ENCODE results near the gene PRXL2B.

PRXL2B gene

DNA sequence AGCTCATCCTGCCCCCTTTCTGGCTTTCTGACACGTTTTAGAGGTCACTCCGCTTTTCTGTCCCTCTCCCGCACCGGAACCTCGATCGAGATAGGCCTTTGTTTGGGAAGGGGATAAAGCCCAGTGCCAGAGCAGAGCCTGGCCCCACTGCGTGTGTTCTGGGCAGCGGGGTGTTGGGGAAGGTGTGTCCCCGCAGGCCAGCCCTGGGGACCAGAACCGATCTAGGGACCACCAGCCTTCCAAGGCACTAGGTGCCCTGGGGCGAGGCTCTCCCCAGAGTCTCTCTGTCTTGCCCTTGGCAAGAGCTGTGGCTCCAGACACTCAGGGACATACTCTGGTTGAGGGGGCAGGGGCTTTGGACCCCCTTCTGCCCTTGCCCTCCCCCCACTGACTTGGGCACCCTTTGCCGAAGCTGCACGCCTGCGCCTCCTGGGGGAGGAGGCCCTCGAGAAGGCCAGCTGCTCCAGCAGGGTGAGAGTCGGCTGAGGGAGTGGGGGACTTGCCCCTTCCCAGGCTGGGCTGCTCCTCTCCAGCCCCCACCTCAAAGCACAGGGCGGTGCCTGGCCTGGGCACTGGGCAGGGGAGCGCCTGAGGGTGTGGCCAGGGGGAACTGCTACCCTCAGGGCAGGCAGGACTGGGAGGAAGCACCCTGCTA lies 16.4 kb downstream of the PRXL2B start:
- TF ChIP-seq, protein P1, sequence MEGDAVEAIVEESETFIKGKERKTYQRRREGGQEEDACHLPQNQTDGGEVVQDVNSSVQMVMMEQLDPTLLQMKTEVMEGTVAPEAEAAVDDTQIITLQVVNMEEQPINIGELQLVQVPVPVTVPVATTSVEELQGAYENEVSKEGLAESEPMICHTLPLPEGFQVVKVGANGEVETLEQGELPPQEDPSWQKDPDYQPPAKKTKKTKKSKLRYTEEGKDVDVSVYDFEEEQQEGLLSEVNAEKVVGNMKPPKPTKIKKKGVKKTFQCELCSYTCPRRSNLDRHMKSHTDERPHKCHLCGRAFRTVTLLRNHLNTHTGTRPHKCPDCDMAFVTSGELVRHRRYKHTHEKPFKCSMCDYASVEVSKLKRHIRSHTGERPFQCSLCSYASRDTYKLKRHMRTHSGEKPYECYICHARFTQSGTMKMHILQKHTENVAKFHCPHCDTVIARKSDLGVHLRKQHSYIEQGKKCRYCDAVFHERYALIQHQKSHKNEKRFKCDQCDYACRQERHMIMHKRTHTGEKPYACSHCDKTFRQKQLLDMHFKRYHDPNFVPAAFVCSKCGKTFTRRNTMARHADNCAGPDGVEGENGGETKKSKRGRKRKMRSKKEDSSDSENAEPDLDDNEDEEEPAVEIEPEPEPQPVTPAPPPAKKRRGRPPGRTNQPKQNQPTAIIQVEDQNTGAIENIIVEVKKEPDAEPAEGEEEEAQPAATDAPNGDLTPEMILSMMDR (IDR thresholded peaks at IDR 0.05; ENCODE audit: low read depth, low read length) = no peak
- DNase-seq (ENCODE audit: extremely low read depth, low read depth) = no peak

DNA sequence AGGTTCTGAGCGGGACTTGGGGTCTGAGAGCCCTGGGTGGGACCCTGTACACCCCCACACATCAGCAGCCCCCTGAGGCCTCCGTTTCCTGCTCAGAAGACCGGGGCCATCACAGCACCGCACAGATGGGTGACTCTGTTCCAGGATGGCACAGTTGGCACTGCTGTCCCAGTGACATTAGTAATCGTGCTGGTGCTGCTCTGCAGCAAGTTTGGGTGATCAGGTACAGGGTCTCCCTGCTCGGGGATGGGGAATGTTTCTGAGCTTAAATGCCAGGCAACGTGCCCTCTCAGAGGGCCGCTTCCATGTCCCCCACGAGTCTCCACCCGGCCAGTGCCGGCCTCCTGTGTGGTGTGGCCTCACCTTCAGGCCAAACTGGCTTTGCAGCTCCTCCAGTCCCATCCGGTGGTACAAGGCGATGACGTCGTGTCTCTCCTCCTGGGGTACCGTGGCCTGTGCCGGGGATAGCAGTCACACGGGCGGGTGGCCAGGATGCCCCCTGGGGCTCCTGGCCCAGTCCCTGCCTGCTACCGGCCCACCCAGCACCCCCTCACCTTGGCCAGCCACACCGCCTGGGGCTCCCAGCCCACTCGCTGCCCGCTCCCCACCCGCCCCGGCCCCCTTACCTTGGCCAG lies 17.1 kb downstream of the PRXL2B start:
- TF ChIP-seq, protein P1 (IDR thresholded peaks at IDR 0.05; ENCODE audit: low read depth, low read length) = no peak

DNA sequence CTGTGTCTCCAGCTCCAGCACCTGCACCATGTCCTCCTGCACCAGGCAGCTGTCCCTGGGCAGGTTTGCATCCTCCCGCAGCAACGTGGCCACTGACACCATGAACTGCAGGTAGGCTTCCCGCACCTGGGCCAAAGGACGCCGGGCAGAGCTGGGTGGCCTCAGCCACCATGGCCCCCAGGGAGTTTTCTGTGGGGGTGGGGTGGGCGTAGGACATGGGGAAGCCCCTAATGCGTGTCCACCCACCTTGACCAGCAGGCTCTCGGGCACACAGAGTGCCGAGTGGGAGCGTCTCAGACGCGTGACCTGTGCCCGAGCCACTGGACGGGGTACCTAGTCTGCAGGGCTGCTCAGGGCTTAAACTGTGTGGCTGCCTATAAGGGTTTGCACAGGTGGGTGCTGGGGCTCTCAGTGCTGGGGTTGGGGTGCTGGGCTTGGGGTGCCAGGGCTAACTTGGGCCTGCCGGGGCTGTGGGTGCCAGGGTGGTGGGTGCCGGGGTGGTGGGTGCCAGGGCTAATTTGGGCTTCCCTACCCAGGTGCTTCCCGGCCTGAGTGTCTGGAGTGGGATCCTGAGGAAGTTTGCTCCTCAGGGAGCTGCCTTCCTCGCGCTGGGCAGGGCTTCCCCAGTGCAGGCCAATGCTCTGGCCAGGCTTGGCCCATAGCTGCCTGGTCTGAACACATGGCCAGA lies 17.7 kb downstream of the PRXL2B start:
- DNase-seq (ENCODE audit: extremely low read depth, low read depth) = no peak
- TF ChIP-seq, protein P1 (IDR thresholded peaks at IDR 0.05; ENCODE audit: low read depth, low read length) = no peak

More for the DNA sequence above, 17.1 kb downstream of the PRXL2B start:
- DNase-seq (ENCODE audit: extremely low read depth, low read depth) = no peak

DNA sequence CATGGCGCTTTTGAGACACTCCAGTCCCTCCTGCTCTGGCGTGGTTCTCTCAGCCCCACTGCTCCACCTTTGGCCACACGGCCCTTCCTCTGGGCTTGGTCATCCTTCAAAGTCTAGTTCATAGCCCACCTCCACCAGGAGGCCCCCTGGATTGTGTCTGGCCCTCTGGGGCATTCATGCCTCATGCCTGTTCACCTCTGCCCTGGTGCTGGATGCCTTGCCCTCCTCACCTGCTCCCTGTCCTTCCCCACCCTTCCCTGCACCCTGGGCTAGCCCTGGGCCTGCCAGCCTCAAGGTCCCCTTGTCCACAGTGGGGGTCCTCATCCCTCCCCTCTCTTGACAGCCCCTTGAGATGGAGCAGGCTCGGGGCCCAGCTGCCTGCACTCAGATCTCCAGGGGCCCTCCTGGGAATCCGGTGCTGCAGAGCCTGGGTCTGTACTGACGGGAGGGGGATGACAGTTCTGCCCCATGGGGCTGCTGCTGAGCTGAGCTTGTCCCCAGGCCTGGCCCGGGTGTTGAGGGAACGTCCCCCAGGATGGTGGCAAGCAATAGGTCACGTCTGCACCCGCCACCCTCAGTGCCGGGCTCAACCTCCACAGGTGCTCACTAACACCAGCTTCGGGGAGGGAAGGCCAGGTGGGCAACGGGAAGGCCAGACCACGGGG lies 18.4 kb downstream of the PRXL2B start:
- no peak for DNase-seq (ENCODE audit: extremely low read depth, low read depth)
- TF ChIP-seq, protein P1 (IDR thresholded peaks at IDR 0.05; ENCODE audit: low read depth, low read length) = no peak

DNA sequence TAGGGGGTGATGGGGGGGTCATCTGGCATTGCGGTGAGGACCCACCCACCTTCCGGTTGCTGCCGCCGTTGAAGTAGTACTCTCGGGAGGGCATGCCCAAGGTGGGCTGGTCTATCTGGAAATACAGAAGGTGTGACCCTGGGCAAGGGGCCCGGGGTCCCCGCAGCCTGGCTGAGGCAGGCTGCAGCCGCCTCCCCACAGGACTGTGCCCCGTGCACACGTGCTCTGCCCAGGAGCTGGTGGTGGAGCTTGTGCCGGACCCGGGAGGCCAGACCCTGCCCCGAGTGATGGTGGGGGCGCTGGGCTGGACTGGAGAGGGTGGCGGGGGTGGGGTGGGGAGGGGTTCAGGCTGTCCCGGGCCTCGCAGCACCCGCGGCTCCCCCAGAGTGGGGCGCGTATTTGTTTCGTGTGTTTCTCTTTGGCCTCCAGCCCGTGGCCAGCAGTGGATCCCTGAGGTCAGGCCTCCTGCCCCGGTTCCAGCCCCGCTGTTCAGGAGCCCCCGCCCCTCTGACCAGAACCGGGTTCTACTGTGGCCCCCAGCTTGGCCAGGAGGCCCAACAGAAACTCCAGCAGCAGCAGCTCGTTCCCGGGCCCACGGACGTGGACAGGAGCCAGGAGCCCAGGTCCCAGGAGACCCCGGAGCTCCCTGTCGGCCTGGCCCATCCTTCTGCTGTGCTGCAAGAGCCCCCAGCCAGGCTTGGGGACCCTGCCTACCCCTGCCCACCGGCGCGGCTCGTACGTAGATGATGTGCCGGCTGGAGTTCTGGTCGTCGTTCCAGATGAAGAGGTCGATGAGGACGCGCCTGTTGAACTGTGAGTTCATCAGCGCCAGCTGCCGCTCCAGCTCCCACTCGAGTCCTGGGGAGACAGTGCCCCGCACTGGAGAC lies 19.2 kb downstream of the PRXL2B start:
- no peak for DNase-seq (ENCODE audit: extremely low read depth, low read depth)
- TF ChIP-seq, protein P1 (IDR thresholded peaks at IDR 0.05; ENCODE audit: low read depth, low read length) = no peak

DNA sequence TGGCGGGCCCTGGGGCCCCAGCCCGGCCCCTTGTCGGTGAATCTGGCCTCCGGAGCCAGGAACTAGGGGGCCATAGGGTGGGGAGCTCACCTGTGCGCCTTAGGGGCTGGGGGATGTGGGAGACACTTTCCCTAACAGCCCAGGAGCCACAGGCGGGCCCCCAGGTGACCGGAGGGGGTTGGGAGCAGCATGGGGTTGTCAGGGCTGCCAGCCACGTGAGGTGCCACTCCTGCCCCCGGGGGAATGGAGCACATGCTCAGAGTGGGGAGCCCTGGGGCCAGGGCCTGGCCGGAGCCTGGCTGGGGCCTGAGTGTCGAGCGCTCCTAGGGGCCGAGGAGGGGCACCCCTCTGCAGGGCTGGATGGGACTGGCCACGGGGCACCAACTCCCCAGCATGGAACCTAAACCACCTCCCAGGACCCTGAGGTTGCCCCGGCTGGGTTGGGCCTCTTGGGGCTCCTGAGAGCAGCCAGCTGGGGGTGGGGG lies 19.9 kb downstream of the PRXL2B start:
- DNase-seq (ENCODE audit: extremely low read depth, low read depth) = no peak
- TF ChIP-seq, protein P1 (IDR thresholded peaks at IDR 0.05; ENCODE audit: low read depth, low read length) = no peak
